ENCODE measurements around the gene ICOS. TPM values are rescaled to one million over a fixed set of nuclear protein-coding genes. Genes with fewer than 3 reads are reported as not detected.
"Not testable (repeated sequence)": the region's sequence is repeated elsewhere in the genome, so short reads cannot be mapped to it uniquely, and the experiment has no call there.

Gene ICOS
- total RNA-seq, 2 donors from 2014 or later, result 0.21 to 0.34 TPM

DNA sequence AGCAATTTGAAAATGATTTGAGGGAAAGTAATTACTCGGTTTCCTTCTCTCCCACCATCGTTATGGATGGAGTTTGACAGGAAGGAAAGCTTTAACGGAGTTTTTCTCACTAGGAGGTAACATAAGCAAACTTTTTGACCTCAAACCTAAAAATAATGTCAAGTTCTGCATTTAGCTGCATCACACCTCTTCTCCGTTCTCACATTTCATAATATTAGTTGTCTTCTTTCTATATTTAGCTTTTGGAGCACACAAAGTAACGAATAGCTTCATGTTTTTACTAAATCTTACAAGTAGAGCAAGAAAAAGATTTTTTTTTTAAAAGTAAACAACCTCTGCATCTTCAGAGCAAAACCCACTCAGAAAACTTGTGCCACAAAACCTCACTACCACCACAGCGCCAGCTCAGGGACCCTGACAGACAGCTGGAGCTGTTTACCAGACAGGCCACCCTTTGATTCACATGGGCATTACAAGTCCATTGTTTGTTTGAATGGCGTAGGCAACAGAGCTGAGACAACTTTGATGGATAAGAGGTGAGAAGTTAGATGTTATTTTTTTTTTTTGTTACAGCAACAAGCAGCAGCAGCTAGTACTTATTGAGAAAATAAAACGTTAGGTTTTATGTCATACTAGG, 21.9 kb upstream of the ICOS start:
- ATAC-seq (no peak), DNase-seq (no peak)
- intact Hi-C loops (cut with DNase I, micrococcal nuclease), result no loop called here

DNA sequence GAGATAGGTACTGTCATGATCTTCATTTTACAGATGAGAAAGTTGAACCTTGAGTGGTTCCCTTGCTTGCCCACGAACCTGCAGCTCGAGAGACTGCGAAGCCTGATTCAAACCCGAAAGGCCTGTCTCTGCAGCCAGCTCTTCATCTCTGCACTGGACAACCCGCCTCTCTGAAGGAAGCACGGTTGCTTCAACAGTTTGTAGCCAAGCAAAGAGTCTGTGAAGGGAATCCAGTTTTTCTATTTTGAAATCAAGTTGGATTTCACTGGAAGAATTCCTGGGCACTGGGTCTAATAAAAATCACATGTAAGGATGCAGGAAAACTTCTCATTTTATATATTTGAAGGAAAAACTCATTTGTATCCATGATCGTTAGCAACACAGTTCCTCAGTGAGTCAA, 21.3 kb upstream of the ICOS start:
- intact Hi-C loops (cut with DNase I, micrococcal nuclease), result no loop called here
- DNase-seq (no peak), ATAC-seq (no peak)

- intact Hi-C loops (cut with DNase I, micrococcal nuclease), result no loop called here
- no peak for DNase-seq
- no peak for ATAC-seq
Measured at GRCh38 chr2:203916756-203917155, 19.8 kb upstream of the ICOS start.

GRCh38 chr2:203918264-203918663, 18.3 kb upstream of the ICOS start:
- no peak for ATAC-seq
- intact Hi-C loops (cut with DNase I, micrococcal nuclease), result no loop called here

GRCh38 chr2:203918839-203919238, 17.7 kb upstream of the ICOS start:
- ATAC-seq, result no peak
- no peak for DNase-seq
- intact Hi-C loops (cut with DNase I, micrococcal nuclease), result no loop called here

More at GRCh38 chr2:203918264-203918663, 18.3 kb upstream of the ICOS start:
- DNase-seq, result no peak

- DNase-seq (no peak), ATAC-seq (no peak)
- intact Hi-C loops (cut with DNase I, micrococcal nuclease), result no loop called here
Measured at GRCh38 chr2:203925512-203926158, 10.9 kb upstream of the ICOS start.

GRCh38 chr2:203928849-203929248, 7.7 kb upstream of the ICOS start:
- DNase-seq (no peak), ATAC-seq (no peak)
- intact Hi-C loops (cut with DNase I, micrococcal nuclease), result no loop called here

DNA sequence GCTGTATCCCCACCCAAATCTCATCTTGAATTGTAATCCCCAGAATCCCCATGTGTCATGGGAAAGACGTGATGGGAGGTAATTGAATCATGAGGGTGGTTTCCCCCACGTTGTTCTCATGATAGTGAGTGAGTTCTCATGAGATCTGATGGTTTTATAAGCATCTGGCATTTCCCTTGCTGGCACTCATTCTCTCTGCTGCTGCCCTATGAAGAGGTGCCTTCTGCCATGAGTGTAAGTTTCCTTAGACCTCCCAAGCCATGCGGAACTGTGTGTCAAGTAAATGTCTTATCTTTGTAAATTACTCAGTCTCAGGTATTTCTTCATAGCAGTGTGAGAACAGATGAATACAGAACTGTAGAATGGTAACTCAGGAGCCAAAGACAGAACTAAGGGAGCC, 5.3 kb upstream of the ICOS start:
- DNase-seq; intact Hi-C loops (cut with DNase I, micrococcal nuclease); ATAC-seq: not testable (repeated sequence)

DNA sequence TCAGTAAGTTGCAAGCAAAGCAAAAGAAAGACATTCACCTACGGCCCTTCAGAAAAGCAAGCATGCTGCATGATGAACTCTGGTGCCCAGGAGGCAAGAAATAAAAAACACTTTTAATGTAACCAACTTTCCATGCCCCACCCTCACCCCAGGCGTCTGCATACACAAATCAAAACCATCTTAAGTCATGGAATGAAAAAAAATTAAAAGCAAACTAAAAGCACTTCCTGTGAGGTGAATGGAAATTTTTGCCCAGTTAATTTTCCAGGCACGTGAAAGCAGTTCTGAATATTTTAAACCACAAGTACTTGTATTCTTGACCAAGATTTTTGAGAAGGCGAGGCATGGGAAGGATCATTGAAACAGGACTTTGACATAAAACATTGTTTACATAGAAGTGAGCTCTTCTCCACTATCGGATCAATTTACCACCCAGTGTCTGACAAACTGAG, 2.5 kb upstream of the ICOS start:
- ATAC-seq (no peak), DNase-seq (no peak)
- intact Hi-C loops (cut with DNase I, micrococcal nuclease), result no loop called here

DNA sequence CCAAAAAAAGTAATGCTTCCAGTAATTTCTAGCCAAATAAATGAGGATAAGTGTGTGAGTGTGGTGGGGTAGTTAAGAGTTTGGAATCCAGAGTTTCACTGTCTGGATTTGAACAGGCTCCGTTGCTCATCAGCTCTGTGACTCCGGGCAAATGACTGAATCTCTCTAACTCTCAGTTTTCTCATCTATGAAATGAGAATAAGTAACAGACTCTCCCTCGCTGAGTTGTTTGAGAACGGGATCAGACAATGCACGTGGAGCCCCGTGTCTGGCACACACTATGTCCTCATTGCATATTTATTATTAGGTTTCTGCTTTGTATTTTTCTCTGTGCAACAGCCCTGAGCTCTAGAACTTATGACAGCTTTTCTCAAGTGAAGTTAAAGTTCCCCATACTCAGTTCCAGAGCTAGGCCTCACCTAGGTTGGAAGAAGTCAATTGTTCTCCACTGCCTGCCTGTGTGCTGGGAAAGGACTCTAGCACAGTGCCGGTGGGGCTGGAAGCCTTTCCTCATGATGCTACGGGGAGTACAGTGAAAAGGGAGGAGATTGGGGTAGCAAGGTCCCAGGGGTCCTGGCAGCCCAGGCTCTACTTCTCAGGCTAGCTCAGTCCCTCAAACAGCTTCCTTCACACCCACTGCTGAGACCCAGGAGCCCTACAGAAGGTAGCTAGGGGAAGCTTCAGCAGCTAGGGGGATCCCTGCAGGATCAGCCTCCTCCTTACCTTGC, 1.7 kb upstream of the ICOS start:
- DNase-seq, result no peak
- no peak for ATAC-seq
- intact Hi-C loops (cut with DNase I, micrococcal nuclease), result no loop called here

- DNase-seq (no peak), ATAC-seq (no peak)
- intact Hi-C loops (cut with DNase I, micrococcal nuclease), result no loop called here
Measured at GRCh38 chr2:203935568-203935967, 995 bp upstream of the ICOS start.

DNA sequence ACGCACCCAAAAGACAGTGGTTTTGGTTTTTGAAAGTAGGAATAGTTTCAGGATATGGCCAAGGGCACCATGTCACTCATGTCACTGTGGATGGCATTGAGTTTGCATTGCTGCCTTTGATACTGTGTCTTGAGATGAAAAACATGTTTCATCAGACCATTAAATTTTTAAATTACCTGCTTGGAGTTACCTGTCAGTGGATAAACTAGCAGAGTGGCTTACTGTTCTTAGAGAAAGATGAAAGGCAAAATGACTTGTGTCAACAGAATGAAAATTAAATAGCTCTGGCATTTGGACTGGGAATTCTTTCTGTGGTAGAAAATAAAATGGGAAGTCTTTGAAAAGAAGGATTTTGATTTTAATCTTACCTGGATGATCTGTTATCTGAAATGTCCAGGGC, 386 bp downstream of the ICOS start:
- ATAC-seq (no peak), DNase-seq (no peak)
- intact Hi-C loops (cut with DNase I, micrococcal nuclease), result no loop called here

- intact Hi-C loops (cut with DNase I, micrococcal nuclease), result no loop called here
- ATAC-seq (no peak), DNase-seq (no peak)
Measured at GRCh38 chr2:203937788-203938187, 1.2 kb downstream of the ICOS start.

DNA sequence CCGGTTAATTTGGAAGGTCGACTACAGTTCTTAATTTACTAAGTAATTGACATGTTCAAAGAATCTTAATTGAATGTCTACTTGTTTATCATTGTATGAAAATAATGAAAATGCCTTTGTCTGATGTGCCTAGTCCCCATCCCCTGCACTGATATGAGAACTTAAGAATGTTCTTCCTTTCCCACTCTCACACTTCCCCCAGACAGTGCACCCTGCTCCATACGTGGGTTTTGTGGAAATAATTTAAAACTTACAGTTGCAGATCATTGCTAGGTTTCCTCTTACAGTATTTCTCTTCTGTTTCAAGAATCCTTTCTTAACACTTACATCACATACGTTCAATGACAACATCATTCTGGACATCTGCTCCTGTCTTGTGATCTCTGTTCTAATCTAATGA, 3.5 kb downstream of the ICOS start:
- ATAC-seq (no peak), DNase-seq (no peak)
- intact Hi-C loops (cut with DNase I, micrococcal nuclease), result no loop called here

DNA sequence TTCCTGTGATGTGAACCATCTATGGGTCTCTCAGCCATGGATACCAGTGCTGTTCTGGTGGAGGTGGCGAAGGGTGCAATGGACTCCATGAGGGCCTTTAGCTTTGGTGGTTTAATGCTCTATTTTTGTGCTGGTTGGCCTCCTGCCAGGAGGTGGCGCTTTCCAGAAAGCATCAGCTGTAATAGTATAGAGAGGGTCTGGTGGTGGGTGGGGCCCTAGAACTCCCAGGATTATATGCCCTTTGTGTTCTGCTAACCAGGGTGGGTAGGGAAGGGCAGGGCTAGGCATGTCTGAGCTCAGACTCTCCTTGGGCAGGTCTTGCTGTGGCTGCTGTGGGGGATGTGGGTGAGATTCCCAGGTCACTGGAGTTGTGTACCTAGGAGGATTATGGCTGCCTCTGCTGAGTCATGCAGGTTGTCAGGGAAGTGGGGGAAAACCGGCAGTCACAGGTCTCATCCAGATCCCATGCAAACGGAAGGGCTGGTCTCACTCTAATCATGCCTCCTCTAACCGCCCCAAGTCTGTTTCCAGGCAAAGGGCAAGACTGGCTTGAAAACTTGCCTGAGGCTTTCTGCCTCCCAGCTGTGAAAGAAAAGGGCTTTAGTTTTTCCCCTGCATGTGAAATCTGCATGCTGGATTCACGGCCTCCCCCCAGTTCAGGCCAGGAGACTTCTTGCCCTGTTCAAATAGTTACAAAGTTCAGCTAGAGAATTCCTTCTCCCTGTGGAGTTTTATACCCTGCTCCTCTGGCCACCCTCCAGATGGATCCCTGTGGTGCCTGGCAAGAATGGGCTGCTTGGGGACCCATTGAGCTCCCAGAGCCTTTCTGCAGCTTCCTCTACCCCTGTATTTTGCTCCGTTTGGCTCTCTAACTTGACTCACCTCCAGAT, 7.2 kb downstream of the ICOS start:
- DNase-seq; ATAC-seq; intact Hi-C loops (cut with DNase I, micrococcal nuclease): not testable (repeated sequence)

DNA sequence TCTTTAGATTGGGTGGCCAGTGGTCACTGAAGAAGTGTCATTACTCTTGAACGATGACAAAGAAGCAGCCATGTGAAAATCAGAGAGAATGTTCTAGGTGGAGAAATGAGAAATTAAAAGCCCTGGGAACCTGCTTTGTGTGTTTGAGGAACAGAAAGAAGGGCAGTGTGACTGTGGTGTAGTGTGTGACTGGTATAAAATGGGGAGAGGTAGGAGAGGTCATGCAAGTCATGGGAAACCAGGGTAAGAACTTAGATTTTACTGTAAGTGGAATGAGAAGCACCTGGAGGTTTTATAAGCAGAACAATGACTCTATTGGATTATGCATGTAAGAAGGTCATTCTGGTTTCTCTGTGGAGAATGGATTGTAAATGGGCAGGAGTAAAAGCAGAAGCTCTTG, 12.2 kb downstream of the ICOS start:
- ATAC-seq (no peak), DNase-seq (no peak)
- intact Hi-C loops (cut with DNase I, micrococcal nuclease), result no loop called here

- intact Hi-C loops (cut with DNase I, micrococcal nuclease), result no loop called here
- no peak for ATAC-seq
- DNase-seq, result no peak
Measured at GRCh38 chr2:203949228-203949627, 12.7 kb downstream of the ICOS start.

DNA sequence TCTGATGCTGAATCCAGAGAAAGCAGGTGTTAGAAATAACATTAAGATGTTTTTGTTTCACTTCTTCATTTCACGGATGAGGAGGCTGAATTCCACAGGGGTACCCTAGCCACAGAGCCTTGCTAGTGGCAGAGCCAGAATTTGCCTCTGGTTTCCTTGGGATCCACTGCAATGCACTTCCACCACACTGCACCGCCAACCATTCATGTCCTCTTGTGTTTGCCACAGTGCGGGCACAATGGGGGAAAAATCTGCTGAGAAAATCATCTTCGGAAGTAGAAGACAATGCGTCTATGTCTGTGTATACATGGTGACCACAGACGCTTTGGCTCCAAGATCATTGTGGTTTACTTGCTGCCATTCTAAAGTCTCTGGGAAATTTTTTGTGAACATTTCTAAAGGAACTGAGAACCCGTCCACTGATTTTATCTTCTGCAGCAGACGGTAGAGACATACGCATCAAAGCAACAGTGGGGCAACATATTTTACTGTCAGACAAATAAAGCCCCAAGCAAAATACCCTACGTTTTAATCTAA, 14.9 kb downstream of the ICOS start:
- ATAC-seq (no peak), DNase-seq (no peak)
- intact Hi-C loops (cut with DNase I, micrococcal nuclease), result no loop called here

GRCh38 chr2:203959265-203959664, 22.7 kb downstream of the ICOS start:
- intact Hi-C loops (cut with DNase I, micrococcal nuclease), result no loop called here
- DNase-seq (no peak), ATAC-seq (no peak)

Data from left colon (tissue), 2 donors.